Erythroblast (primary cell): ENCODE data around the gene DYNC1I1.

Experiments used
- GATA1 ChIP-seq: IDR thresholded peaks from 2 replicates; pipeline ENCODE4 v1.6.1; 2011; ENCODE audit warnings: low read depth, mild to moderate bottlenecking, control low read depth, low read length, moderate library complexity
- POLR2A ChIP-seq: IDR thresholded peaks from 2 replicates; pipeline ENCODE4 v1.6.1; 2011; ENCODE audit warnings: mild to moderate bottlenecking, low read length

GRCh38 chr7:96120445-96121225 is 348.3 kb downstream of the DYNC1I1 start:
- no peak for TF ChIP-seq POLR2A
- TF ChIP-seq GATA1 = no peak
